GM12878 (cell line): ENCODE measurements around the gene CCDC106. TPM values are rescaled to one million over a fixed set of nuclear protein-coding genes. Genes with fewer than 3 reads are reported as not detected.
A peak's percentile ranks its signal among the peaks of the same experiment; 100 is the strongest.

Experiments used
- ATAC-seq: fragments of 200-7000 bp; cut with Tn5 transposase; 3 replicates; pipeline ENCODE4 v1.9.1; 2020; ENCODE audit warnings: mild to moderate bottlenecking, moderate library complexity
- BruUV-seq: library from RNA; stranded (reverse); fragments of 400-500 nt; replicated peaks from 2 replicates; lab custom pipeline; 2021; lab: Mats Ljungman, UMichigan
- CTCF ChIA-PET: fragments of 300-600 bp; sonication (Branson Sonifier 250); formaldehyde crosslinking; extraction: SDS; loops from one replicate; lab custom pipeline; 2021; ENCODE audit warnings: inconsistent platforms; lab: Yijun Ruan, JAX
- POLR2A ChIA-PET: fragments of 350-600 bp; formaldehyde crosslinking; extraction: SDS; loops from one replicate; lab custom pipeline; 2021; ENCODE audit warnings: inconsistent platforms; lab: Charles Lee
- RAD21 ChIA-PET: fragments of 300-600 bp; sonication (Branson Sonifier 250); formaldehyde crosslinking; loops from one replicate; lab custom pipeline; 2023; ENCODE audit warnings: antibody characterized with exemption; ENCODE audit not compliant: unreplicated experiment; lab: Charles Lee
- SMC1A ChIA-PET: fragments of 300-600 bp; sonication (Branson Sonifier 250); formaldehyde crosslinking; loops from one replicate; lab custom pipeline; 2023; ENCODE audit not compliant: unreplicated experiment, uncharacterized antibody; lab: Charles Lee
- DNase-seq: peaks from one replicate; pipeline ENCODE4 v3.0.0-alpha.2; 2011; ENCODE audit warnings: low read depth, low spot score
- FAIRE-seq: peaks from 3 replicates; lab custom pipeline; 2011; peaks lifted over from hg19 to GRCh38; lab: Jason Lieb, UNC
- H2AFZ ChIP-seq: 2 replicates; pipeline ENCODE4 v1.6.0; 2011; ENCODE audit warnings: low read depth, low read length, control low read depth; ENCODE audit not compliant: control insufficient read depth
- H3K27ac ChIP-seq: 2 replicates; pipeline ENCODE4 v1.5.1; 2011; ENCODE audit warnings: control low read depth; ENCODE audit not compliant: control insufficient read depth, insufficient read depth
- H3K27me3 ChIP-seq, 2 experiments: replicated peaks in 1 of 2; 2 replicates each; pipeline versions ENCODE4 v1.6.0 to v1.6.1; 2011; ENCODE audit warnings: low read length in 1 of 2; ENCODE audit not compliant: control insufficient read depth in 2 of 2, insufficient read depth in 2 of 2
- H3K36me3 ChIP-seq, 2 experiments: 2 replicates each; pipeline ENCODE4 v1.5.1; 2011; ENCODE audit warnings: low read length in 1 of 2; ENCODE audit not compliant: control insufficient read depth in 2 of 2, insufficient read depth in 2 of 2
- H3K4me1 ChIP-seq: 2 replicates; pipeline ENCODE4 v1.6.1; 2011; ENCODE audit warnings: mild to moderate bottlenecking, low read length, moderate library complexity, mixed read lengths; ENCODE audit not compliant: control insufficient read depth, insufficient read depth
- H3K4me2 ChIP-seq: 2 replicates; pipeline ENCODE4 v1.6.0; 2011; ENCODE audit warnings: control low read depth; ENCODE audit not compliant: control insufficient read depth, insufficient read depth
- H3K4me3 ChIP-seq: fragments of 200-600 bp; sonication (generic); 2 replicates; pipeline ENCODE4 v1.5.1; 2016
- H3K79me2 ChIP-seq: 2 replicates; pipeline ENCODE4 v1.6.0; 2011; ENCODE audit warnings: low read length; ENCODE audit not compliant: control insufficient read depth, insufficient read depth
- H3K9ac ChIP-seq: 2 replicates; pipeline ENCODE4 v1.8.0; 2011; ENCODE audit warnings: low read length, control low read depth, mixed read lengths; ENCODE audit not compliant: control insufficient read depth, insufficient read depth
- H3K9me3 ChIP-seq: replicated peaks from 3 replicates; pipeline ENCODE4 v1.5.1; 2011; ENCODE audit warnings: mild to moderate bottlenecking, low read length; ENCODE audit not compliant: control insufficient read depth, insufficient read depth
- H4K20me1 ChIP-seq: 2 replicates; pipeline ENCODE4 v1.6.0; 2011; ENCODE audit not compliant: control insufficient read depth, insufficient read depth
- BHLHE40 ChIP-seq, 2 experiments: fragments of 450-650 bp in 1 of 2; IDR thresholded peaks; 2 replicates each; pipeline ENCODE4 v1.6.1; 2011 to 2017; ENCODE audit warnings: low read depth in 2 of 2, borderline replicate concordance in 1 of 2, improper control_type of control experiment in 1 of 2, low read length in 1 of 2, mild to moderate bottlenecking in 1 of 2
- CHD2 ChIP-seq: IDR thresholded peaks from 2 replicates; pipeline ENCODE4 v1.6.1; 2011; ENCODE audit warnings: low read depth, low read length, improper control_type of control experiment, borderline replicate concordance
- CREB1 ChIP-seq: IDR thresholded peaks from 2 replicates; pipeline ENCODE4 v1.6.1; 2012; ENCODE audit warnings: low read depth, mild to moderate bottlenecking, inconsistent platforms
- ETV6 ChIP-seq, 2 experiments: fragments of 450-650 bp in 1 of 2; IDR thresholded peaks in 1 of 2; conservative IDR thresholded peaks in 1 of 2; 2 replicates each; pipeline ENCODE4 v1.6.1; 2014; ENCODE audit warnings: antibody characterized with exemption in 1 of 2, borderline replicate concordance in 1 of 2, low read depth in 1 of 2, mild to moderate bottlenecking in 1 of 2, moderate library complexity in 1 of 2
- JUNB ChIP-seq: IDR thresholded peaks from 2 replicates; pipeline ENCODE4 v1.6.1; 2016; ENCODE audit warnings: antibody characterized with exemption, mild to moderate bottlenecking
- SMAD5 ChIP-seq: IDR thresholded peaks from 2 replicates; pipeline ENCODE4 v1.6.1; 2016; ENCODE audit warnings: antibody characterized with exemption, low read depth
- SP1 ChIP-seq: IDR thresholded peaks from one replicate; pipeline ENCODE4 v1.6.1; 2011; ENCODE audit warnings: low read depth, low read length
- ZNF274 ChIP-seq: IDR thresholded peaks from one replicate; pipeline ENCODE4 v1.8.0; 2011; ENCODE audit not compliant: insufficient read length, insufficient read depth
- WGBS: methylation state at CpG from one replicate; pipeline ENCODE4 v1.1.6; 2016; ENCODE audit warnings: low lambda C conversion rate; ENCODE audit not compliant: insufficient replicate concordance, insufficient coverage; ENCODE audit errors: missing lambda C conversion rate; 5-methylcytosine and 5-hydroxymethylcytosine counted together
- in situ Hi-C: fragments of 300-500 bp; cut with MboI; formaldehyde crosslinking; loops from 9 replicates; pipeline ENCODE4 v1.14.3; 2018; ENCODE audit warnings: mixed read lengths
- intact Hi-C: fragments of 100-400 bp; cut with micrococcal nuclease; formaldehyde crosslinking; loops from one replicate; pipeline ENCODE4 v1.14.2; 2022; ENCODE audit not compliant: unreplicated experiment
- polyA plus RNA-seq, 11 experiments: library from polyadenylated mRNA; depleted of rRNA in 4 of 11; unstranded in 6 of 11; stranded (reverse) in 5 of 11; fragments of >200 nt; fragmentation: Nextera tagmentation in 4 of 11; fragmentation: Illumina TruSeq in 1 of 11; extraction: Ambion mirVana in 4 of 11; extraction: Trizol in 1 of 11; gene quantifications; 1 replicate in 1 of 11; 2 replicates in 10 of 11; pipeline versions ENCODE4 v1.2.1 to v1.2.3, GENCODE V29; 2011 to 2016; ENCODE audit warnings: inconsistent platforms in 2 of 11, missing spikeins in 2 of 11, low read depth in 1 of 11
- total RNA-seq, 4 experiments: library from RNA; depleted of rRNA in 3 of 4; stranded (reverse); fragments of >200 nt in 3 of 4; fragmentation: Illumina TruSeq in 1 of 4; extraction: Trizol in 1 of 4; gene quantifications; 2 replicates each; pipeline versions ENCODE4 v1.2.1 to v1.2.3, GENCODE V29; 2013 to 2021
- TF ChIP-seq, protein P1 (sequence below): fragments of 450-650 bp; IDR thresholded peaks from 2 replicates; pipeline ENCODE4 v1.6.1; 2017; ENCODE audit warnings: mild to moderate bottlenecking, low read depth, inconsistent platforms; ENCODE audit not compliant: poor library complexity, severe bottlenecking
- TF ChIP-seq, protein P2 (sequence below): IDR thresholded peaks from 2 replicates; pipeline ENCODE4 v1.6.1; 2012; ENCODE audit warnings: low read depth, low read length, improper control_type of control experiment
- TF ChIP-seq, protein P3 (sequence below): fragments of 450-650 bp; formaldehyde crosslinking; IDR thresholded peaks from 2 replicates; pipeline ENCODE4 v1.5.0; 2022; ENCODE audit warnings: mild to moderate bottlenecking, missing genetic modification characterization
- TF ChIP-seq, protein P4 (sequence below): fragments of 450-650 bp; IDR thresholded peaks from 2 replicates; pipeline ENCODE4 v1.6.1; 2018; ENCODE audit warnings: borderline replicate concordance, mild to moderate bottlenecking; ENCODE audit not compliant: partially characterized antibody

Gene CCDC106
- total and polyA plus RNA-seq, 10 of the 15 experiments (the other 5 are each of a cell fraction or from before 2014, with no cell fraction given), result 0.04 to 35.9 (median 19.8) TPM

DNA sequence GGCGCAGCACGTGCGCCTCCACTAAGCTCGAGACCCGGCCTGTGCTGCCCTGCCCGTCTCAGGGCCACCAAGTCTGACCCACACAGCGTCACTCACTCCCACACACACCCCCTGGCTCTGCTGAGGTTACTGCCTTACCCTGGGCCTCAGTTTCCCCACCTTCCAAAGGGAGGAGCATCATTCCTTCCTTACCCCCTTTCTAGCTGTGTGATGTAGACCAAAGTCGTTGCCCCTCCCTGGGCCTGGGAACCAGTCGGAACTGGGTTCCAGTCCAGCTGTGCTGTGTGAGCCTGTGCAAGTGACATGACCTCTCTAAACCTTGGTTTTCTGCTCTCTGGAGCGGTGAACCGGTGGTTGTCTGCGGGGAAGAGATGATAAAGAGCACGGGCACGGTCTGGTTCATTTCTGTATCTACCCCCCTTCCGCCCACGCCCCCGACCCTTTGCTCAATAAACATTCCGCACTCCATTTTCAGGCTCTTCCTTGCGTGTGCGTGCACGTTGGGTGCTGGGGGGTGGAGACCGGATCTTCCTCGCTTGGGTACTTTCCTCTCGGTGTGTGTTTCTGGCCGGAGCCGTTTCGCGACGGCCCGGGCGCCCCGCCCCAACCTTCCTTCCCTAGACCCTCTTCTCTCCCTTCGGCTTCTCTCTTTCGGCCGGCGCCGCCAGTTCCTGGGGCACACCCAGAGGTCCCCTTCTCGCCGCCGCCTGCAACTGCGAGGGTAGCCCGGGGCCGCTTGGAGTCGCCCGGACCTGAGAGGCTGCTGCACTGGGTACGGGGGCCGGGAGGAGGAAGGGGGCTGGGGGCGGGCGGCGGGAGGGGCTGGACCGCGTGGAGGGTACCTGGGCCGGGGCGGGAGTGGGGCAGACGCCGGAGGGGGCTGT is 4.8 kb upstream of the CCDC106 start, which contains the start of gene ZNF581:
ZNF581 (plus strand) TSS at position 647 of the 884 bp plus-strand sequence. CDS start 923 bp downstream, outside the sequence.
- in situ Hi-C loops (no loop called here), intact Hi-C loops (loop anchor here (5.0 kb wide), 2 partner anchors 34 to 41 kb away; partner anchors contain the start of genes EPN1 and ZNF524)
- no peaks in the 10 kb centered on the region for H3K9me3 ChIP-seq
- CTCF ChIA-PET, result interaction anchor here (0.6 to 1.8 kb wide), 5 partner anchors 9 to 143 kb away, joined by 3 to 17 read pairs (median 3); no protein-coding TSS in a partner anchor
- ATAC-seq (peak; percentile 60), DNase-seq (peak; percentile 59), FAIRE-seq (no peak)
- no peak within 1 kb of the TSS; the same call in 1 of the 2 replicates for H2AFZ ChIP-seq
- RAD21 ChIA-PET, result interaction anchor here (1.0 to 2.4 kb wide), 3 partner anchors 11 to 388 kb away, joined by 4 to 18 read pairs (median 10); partner anchors contain the start of gene U2AF2
- H3K79me2 ChIP-seq, result peaks cover 63% of the 10 kb centered on the region
- peak within 1 kb of the TSS; percentile 86 for H3K9ac ChIP-seq
- peak within 1 kb of the TSS; percentile 95 for H3K4me3 ChIP-seq
- no TSS peak for BruUV-seq
- 1% methylated on average over 32 of the region's 56 CpGs for WGBS
- POLR2A ChIA-PET, result interaction anchor here (0.8 to 2.1 kb wide), 9 partner anchors 8 to 167 kb away, joined by 3 to 11 read pairs (median 5); partner anchors contain the start of genes FIZ1, U2AF2, ZNF524 and ZNF628
- peaks cover 36% of the 10 kb centered on the region for H3K4me1 ChIP-seq
- SMC1A ChIA-PET, result interaction anchor here (1.5 to 1.7 kb wide), 2 partner anchors 11 kb away, joined by 4 read pairs; partner anchors contain the start of gene U2AF2
- H3K27me3 ChIP-seq, result no peaks in the 10 kb centered on the region
- H4K20me1 ChIP-seq, result no peaks in the 10 kb centered on the region
- H3K4me2 ChIP-seq, result peak within 1 kb of the TSS; percentile 97
- peak within 1 kb of the TSS; percentile 64 for H3K27ac ChIP-seq
- 0 out of 4 replicates have a peak, but pooled peaks cover 0 to 2% of the 10 kb centered on the region in 2 experiments for H3K36me3 ChIP-seq
- TF ChIP-seq, protein P1, sequence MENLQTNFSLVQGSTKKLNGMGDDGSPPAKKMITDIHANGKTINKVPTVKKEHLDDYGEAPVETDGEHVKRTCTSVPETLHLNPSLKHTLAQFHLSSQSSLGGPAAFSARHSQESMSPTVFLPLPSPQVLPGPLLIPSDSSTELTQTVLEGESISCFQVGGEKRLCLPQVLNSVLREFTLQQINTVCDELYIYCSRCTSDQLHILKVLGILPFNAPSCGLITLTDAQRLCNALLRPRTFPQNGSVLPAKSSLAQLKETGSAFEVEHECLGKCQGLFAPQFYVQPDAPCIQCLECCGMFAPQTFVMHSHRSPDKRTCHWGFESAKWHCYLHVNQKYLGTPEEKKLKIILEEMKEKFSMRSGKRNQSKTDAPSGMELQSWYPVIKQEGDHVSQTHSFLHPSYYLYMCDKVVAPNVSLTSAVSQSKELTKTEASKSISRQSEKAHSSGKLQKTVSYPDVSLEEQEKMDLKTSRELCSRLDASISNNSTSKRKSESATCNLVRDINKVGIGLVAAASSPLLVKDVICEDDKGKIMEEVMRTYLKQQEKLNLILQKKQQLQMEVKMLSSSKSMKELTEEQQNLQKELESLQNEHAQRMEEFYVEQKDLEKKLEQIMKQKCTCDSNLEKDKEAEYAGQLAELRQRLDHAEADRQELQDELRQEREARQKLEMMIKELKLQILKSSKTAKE, result peak; percentile 62
- no peak for TF ChIP-seq ZNF274
- TF ChIP-seq JUNB, result peak; percentile 14; the same call in 1 of the 2 replicates
- peak; percentile 72 for TF ChIP-seq CREB1
- TF ChIP-seq BHLHE40 (IDR thresholded peaks at IDR 0.05; ENCODE audit: borderline replicate concordance in 1 of 2, low read depth in 2 of 2, low read length in 1 of 2), result peak; percentile 16 to 71; a peak in 2 of 4 replicates
- TF ChIP-seq CHD2, result peak; percentile 64; the same call in 1 of the 2 replicates
- TF ChIP-seq, protein P2, sequence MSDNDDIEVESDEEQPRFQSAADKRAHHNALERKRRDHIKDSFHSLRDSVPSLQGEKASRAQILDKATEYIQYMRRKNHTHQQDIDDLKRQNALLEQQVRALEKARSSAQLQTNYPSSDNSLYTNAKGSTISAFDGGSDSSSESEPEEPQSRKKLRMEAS, result peak; percentile 36
- peak; percentile 56 for TF ChIP-seq SP1
- no peak for TF ChIP-seq SMAD5
- TF ChIP-seq ETV6 (conservative IDR thresholded peaks at IDR 0.05 in 1 of 2, IDR thresholded peaks at IDR 0.05 in 1 of 2; ENCODE audit: borderline replicate concordance in 1 of 2, low read depth in 1 of 2), result peak in 1 of 2 experiments; percentile 18; a peak in 1 of 4 replicates
- TF ChIP-seq, protein P3, sequence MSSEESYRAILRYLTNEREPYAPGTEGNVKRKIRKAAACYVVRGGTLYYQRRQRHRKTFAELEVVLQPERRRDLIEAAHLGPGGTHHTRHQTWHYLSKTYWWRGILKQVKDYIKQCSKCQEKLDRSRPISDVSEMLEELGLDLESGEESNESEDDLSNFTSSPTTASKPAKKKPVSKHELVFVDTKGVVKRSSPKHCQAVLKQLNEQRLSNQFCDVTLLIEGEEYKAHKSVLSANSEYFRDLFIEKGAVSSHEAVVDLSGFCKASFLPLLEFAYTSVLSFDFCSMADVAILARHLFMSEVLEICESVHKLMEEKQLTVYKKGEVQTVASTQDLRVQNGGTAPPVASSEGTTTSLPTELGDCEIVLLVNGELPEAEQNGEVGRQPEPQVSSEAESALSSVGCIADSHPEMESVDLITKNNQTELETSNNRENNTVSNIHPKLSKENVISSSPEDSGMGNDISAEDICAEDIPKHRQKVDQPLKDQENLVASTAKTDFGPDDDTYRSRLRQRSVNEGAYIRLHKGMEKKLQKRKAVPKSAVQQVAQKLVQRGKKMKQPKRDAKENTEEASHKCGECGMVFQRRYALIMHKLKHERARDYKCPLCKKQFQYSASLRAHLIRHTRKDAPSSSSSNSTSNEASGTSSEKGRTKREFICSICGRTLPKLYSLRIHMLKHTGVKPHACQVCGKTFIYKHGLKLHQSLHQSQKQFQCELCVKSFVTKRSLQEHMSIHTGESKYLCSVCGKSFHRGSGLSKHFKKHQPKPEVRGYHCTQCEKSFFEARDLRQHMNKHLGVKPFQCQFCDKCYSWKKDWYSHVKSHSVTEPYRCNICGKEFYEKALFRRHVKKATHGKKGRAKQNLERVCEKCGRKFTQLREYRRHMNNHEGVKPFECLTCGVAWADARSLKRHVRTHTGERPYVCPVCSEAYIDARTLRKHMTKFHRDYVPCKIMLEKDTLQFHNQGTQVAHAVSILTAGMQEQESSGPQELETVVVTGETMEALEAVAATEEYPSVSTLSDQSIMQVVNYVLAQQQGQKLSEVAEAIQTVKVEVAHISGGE, result peak; percentile 92
- TF ChIP-seq, protein P4, sequence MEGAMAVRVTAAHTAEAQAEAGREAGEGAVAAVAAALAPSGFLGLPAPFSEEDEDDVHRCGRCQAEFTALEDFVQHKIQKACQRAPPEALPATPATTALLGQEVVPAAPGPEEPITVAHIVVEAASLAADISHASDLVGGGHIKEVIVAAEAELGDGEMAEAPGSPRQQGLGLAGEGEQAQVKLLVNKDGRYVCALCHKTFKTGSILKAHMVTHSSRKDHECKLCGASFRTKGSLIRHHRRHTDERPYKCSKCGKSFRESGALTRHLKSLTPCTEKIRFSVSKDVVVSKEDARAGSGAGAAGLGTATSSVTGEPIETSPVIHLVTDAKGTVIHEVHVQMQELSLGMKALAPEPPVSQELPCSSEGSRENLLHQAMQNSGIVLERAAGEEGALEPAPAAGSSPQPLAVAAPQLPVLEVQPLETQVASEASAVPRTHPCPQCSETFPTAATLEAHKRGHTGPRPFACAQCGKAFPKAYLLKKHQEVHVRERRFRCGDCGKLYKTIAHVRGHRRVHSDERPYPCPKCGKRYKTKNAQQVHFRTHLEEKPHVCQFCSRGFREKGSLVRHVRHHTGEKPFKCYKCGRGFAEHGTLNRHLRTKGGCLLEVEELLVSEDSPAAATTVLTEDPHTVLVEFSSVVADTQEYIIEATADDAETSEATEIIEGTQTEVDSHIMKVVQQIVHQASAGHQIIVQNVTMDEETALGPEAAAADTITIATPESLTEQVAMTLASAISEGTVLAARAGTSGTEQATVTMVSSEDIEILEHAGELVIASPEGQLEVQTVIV, result no peak
